DOHH2 (cell line): Measurements from ENCODE around the gene SCGB1C1.
"Not testable (repeated sequence)": the region's sequence is repeated elsewhere in the genome, so short reads cannot be mapped to it uniquely, and the experiment has no call there.

Source experiments
- H3F3A ChIP-seq: fragments of 200-600 bp; sonication (generic), shearing (Covaris generic); 2 replicates; pipeline ENCODE4 v1.6.0; 2016; ENCODE audit warnings: antibody characterized with exemption, mild to moderate bottlenecking; ENCODE audit not compliant: control insufficient read depth, insufficient read depth
- H3K27ac ChIP-seq: fragments of 200-600 bp; sonication (generic); 2 replicates; pipeline ENCODE4 v1.5.1; 2014; ENCODE audit warnings: low read depth, mild to moderate bottlenecking, low read length, moderate library complexity
- H3K27me3 ChIP-seq: fragments of 200-600 bp; sonication (generic); 2 replicates; pipeline ENCODE4 v1.6.1; 2014; ENCODE audit warnings: mild to moderate bottlenecking, low read length, mixed read lengths; ENCODE audit not compliant: control insufficient read depth
- H3K36me3 ChIP-seq: fragments of 200-600 bp; sonication (generic); 2 replicates; pipeline ENCODE4 v1.6.1; 2014; ENCODE audit warnings: mild to moderate bottlenecking, low read length, moderate library complexity, mixed read lengths; ENCODE audit not compliant: control insufficient read depth
- H3K4me1 ChIP-seq: fragments of 200-600 bp; sonication (generic); 2 replicates; pipeline ENCODE4 v1.6.1; 2014; ENCODE audit warnings: mild to moderate bottlenecking, low read length, mixed read lengths; ENCODE audit not compliant: control insufficient read depth
- H3K4me2 ChIP-seq: fragments of 200-600 bp; sonication (generic); 2 replicates; pipeline ENCODE4 v1.6.0; 2014; ENCODE audit warnings: mild to moderate bottlenecking, low read length, moderate library complexity
- H3K4me3 ChIP-seq: fragments of 200-600 bp; sonication (generic); 2 replicates; pipeline ENCODE4 v1.5.1; 2014; ENCODE audit warnings: mild to moderate bottlenecking, low read length, mixed read lengths
- H3K79me2 ChIP-seq: fragments of 200-600 bp; sonication (generic); 2 replicates; pipeline ENCODE4 v1.6.1; 2014; ENCODE audit warnings: mild to moderate bottlenecking, low read length, mixed read lengths; ENCODE audit not compliant: control insufficient read depth
- H3K9me2 ChIP-seq: fragments of 200-600 bp; sonication (generic); replicated peaks from 2 replicates; pipeline ENCODE4 v1.6.1; 2014; ENCODE audit warnings: mild to moderate bottlenecking, low read length, mixed read lengths; ENCODE audit not compliant: control insufficient read depth
- H3K9me3 ChIP-seq: fragments of 200-600 bp; sonication (generic); 2 replicates; pipeline ENCODE4 v1.6.1; 2014; ENCODE audit warnings: antibody characterized with exemption, low read length, mixed read lengths; ENCODE audit not compliant: control insufficient read depth, insufficient read depth
- H4K20me1 ChIP-seq: fragments of 200-600 bp; sonication (generic); 2 replicates; pipeline ENCODE4 v1.6.0; 2014; ENCODE audit warnings: low read depth, mild to moderate bottlenecking, antibody characterized with exemption, low read length, moderate library complexity; ENCODE audit not compliant: control insufficient read depth, insufficient read depth
- CTCF ChIP-seq: fragments of 200-600 bp; sonication (generic); IDR thresholded peaks from one replicate; pipeline ENCODE4 v1.5.1; 2014; ENCODE audit warnings: antibody characterized with exemption, mild to moderate bottlenecking, low read depth, low read length; ENCODE audit not compliant: poor library complexity, severe bottlenecking
- EZH2phosphoT487 ChIP-seq: fragments of 200-600 bp; sonication (generic); IDR thresholded peaks from 2 replicates; pipeline ENCODE4 v1.6.1; 2017; ENCODE audit warnings: borderline replicate concordance, mild to moderate bottlenecking, antibody characterized with exemption, low read length, moderate library complexity, mixed read lengths

SCGB1C1 gene

GRCh38 chr11:235609-235996 is 42.7 kb downstream of the SCGB1C1 start:
- H3K4me3 ChIP-seq, result peak overlapping the region; percentile 72
- H3K9me2 ChIP-seq, result no peaks in the 10 kb centered on the region
- H3K4me2 ChIP-seq, result peak overlapping the region; percentile 96
- peaks cover 25% of the 10 kb centered on the region for H3K36me3 ChIP-seq
- H3F3A ChIP-seq, result peaks cover 3% of the 10 kb centered on the region; the same call in 1 of the 2 replicates
- H3K9me3 ChIP-seq, result no peaks in the 10 kb centered on the region
- no peak overlapping the region for H3K27ac ChIP-seq
- peaks cover 20% of the 10 kb centered on the region for H3K4me1 ChIP-seq
- TF ChIP-seq EZH2phosphoT487 (no peak), CTCF (no peak)
- H4K20me1 ChIP-seq, result no peaks in the 10 kb centered on the region
- no peaks in the 10 kb centered on the region for H3K27me3 ChIP-seq
- H3K79me2 ChIP-seq, result peaks cover 48% of the 10 kb centered on the region

- peaks cover 52% of the 10 kb centered on the region for H3K79me2 ChIP-seq
- peak within 1 kb of the TSS; percentile 99 for H3K4me3 ChIP-seq
These were observed 43.3 kb downstream of the SCGB1C1 start, which contains the start of gene SIRT3 for GRCh38 chr11:235997-236773. Gene SIRT3 (minus strand): TSS chr11:236342. CDS start chr11:236328, 14 bp downstream.

GRCh38 chr11:236774-237767 is 44.2 kb downstream of the SCGB1C1 start, which contains the start of gene PSMD13:
Gene PSMD13 (plus strand): TSS chr11:236976. CDS start chr11:237050, 74 bp downstream.
- Histone ChIP-seq H3K4me3 (peak within 1 kb of the TSS; percentile 99), H4K20me1 (no peaks in the 10 kb centered on the region; the same call in 1 of the 2 replicates), H3K9me3 (no peaks in the 10 kb centered on the region), H3K27ac (peak within 1 kb of the TSS; percentile 91), H3K36me3 (peaks cover 38% of the 10 kb centered on the region), H3K27me3 (no peaks in the 10 kb centered on the region), H3K4me2 (peak within 1 kb of the TSS; percentile 99), H3F3A (peaks cover 3% of the 10 kb centered on the region; the same call in 1 of the 2 replicates), H3K4me1 (peaks cover 20% of the 10 kb centered on the region), H3K9me2 (no peaks in the 10 kb centered on the region), H3K79me2 (peaks cover 61% of the 10 kb centered on the region)
- TF ChIP-seq CTCF, result no peak
- no peak for TF ChIP-seq EZH2phosphoT487

More at GRCh38 chr11:235997-236773, 43.3 kb downstream of the SCGB1C1 start, which contains the start of gene SIRT3:
- Histone ChIP-seq H3K4me2 (peak within 1 kb of the TSS; percentile 99), H3K27me3 (no peaks in the 10 kb centered on the region), H4K20me1 (no peaks in the 10 kb centered on the region), H3K36me3 (peaks cover 29% of the 10 kb centered on the region), H3K9me2 (no peaks in the 10 kb centered on the region), H3F3A (peaks cover 3% of the 10 kb centered on the region; the same call in 1 of the 2 replicates), H3K27ac (peak within 1 kb of the TSS; percentile 91), H3K4me1 (peaks cover 20% of the 10 kb centered on the region), H3K9me3 (no peaks in the 10 kb centered on the region)
- TF ChIP-seq CTCF, result no peak
- no peak for TF ChIP-seq EZH2phosphoT487

GRCh38 chr11:238346-238745 is 45.5 kb downstream of the SCGB1C1 start:
- not testable (repeated sequence) for H3K27me3 ChIP-seq, H3F3A ChIP-seq, H3K9me3 ChIP-seq, H3K9me2 ChIP-seq, H4K20me1 ChIP-seq, H3K27ac ChIP-seq
- Histone ChIP-seq H3K4me3 (peak overlapping the region; percentile 99), H3K4me2 (peak overlapping the region; percentile 99), H3K79me2 (peaks cover 67% of the 10 kb centered on the region), H3K36me3 (peaks cover 49% of the 10 kb centered on the region), H3K4me1 (peaks cover 20% of the 10 kb centered on the region)
